ENCODE data around the gene PCMT1. TPM values are rescaled to one million over a fixed set of nuclear protein-coding genes. Genes with fewer than 3 reads are reported as not detected.

Gene PCMT1
- total and polyA plus RNA-seq, 2 experiments from 2014 or later = 110 to 126 TPM

DNA sequence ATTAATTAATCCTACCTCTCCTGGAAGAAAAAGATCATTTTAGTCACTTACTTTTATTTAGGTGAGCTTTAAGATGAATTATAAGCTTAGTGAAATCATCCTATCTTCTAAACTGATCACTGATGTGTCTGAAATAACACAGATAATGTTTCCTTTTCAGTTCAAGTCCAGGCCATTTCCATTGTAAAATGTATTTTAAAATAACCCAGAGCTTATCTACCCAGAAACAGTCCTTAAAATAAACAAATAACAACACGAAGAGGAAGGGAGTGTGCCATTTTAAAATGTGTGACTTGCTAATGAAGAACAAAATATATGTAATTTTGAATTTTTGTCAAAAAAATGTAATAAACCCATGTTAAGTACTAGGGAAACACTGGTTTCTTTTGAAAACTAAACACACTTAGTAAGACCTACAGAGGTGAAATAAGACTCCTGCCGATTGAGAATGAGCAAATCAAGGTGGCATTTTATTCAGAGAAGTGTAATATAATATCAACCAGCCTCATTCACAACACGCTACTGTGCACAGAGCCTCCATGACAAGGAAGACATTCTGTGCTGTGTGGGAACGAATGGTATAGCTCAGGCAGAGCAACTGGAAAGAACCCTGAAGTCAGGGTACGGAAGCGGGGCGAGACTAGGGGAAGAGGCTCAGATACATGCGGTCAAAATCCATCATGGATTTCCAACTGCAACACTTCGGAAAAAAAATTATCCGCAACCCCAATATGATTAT lies 106.9 kb downstream of the PCMT1 start:
- Histone ChIP-seq H3K9me3 (ENCODE audit: low read depth) (no peaks in the 10 kb centered on the region), H3K36me3 (replicated peaks; ENCODE audit: insufficient read depth, low read depth) (no peaks in the 10 kb centered on the region), H2AFZ (no peak overlapping the region), H3K4me1 (ENCODE audit: insufficient read depth) (peaks cover 34% of the 10 kb centered on the region), H4K20me1 (ENCODE audit: insufficient read depth, poor library complexity, severe bottlenecking) (no peaks in the 10 kb centered on the region), H3K4me3 (no peak overlapping the region), H3K79me2 (peaks cover 55% of the 10 kb centered on the region), H3K27me3 (no peaks in the 10 kb centered on the region), H3K27ac (peak overlapping the region; percentile 79), H3K9me2 (replicated peaks; ENCODE audit: insufficient read depth) (no peaks in the 10 kb centered on the region), H3K4me2 (peak overlapping the region; percentile 58)
- 87% methylated on average over 10 of the region's 10 CpGs for WGBS (ENCODE audit: low lambda C conversion rate, missing lambda C conversion rate)
- TF ChIP-seq, protein P1, sequence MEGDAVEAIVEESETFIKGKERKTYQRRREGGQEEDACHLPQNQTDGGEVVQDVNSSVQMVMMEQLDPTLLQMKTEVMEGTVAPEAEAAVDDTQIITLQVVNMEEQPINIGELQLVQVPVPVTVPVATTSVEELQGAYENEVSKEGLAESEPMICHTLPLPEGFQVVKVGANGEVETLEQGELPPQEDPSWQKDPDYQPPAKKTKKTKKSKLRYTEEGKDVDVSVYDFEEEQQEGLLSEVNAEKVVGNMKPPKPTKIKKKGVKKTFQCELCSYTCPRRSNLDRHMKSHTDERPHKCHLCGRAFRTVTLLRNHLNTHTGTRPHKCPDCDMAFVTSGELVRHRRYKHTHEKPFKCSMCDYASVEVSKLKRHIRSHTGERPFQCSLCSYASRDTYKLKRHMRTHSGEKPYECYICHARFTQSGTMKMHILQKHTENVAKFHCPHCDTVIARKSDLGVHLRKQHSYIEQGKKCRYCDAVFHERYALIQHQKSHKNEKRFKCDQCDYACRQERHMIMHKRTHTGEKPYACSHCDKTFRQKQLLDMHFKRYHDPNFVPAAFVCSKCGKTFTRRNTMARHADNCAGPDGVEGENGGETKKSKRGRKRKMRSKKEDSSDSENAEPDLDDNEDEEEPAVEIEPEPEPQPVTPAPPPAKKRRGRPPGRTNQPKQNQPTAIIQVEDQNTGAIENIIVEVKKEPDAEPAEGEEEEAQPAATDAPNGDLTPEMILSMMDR (IDR thresholded peaks at IDR 0.05; ENCODE audit: poor library complexity) = no peak
- TF ChIP-seq EZH2 (IDR thresholded peaks at IDR 0.05; ENCODE audit: borderline replicate concordance) = no peak
- TF ChIP-seq EZH2phosphoT487 (IDR thresholded peaks at IDR 0.05; ENCODE audit: low read depth, severe bottlenecking, unreplicated experiment) = no peak
- no peak for DNase-seq (ENCODE audit: low spot score)

DNA sequence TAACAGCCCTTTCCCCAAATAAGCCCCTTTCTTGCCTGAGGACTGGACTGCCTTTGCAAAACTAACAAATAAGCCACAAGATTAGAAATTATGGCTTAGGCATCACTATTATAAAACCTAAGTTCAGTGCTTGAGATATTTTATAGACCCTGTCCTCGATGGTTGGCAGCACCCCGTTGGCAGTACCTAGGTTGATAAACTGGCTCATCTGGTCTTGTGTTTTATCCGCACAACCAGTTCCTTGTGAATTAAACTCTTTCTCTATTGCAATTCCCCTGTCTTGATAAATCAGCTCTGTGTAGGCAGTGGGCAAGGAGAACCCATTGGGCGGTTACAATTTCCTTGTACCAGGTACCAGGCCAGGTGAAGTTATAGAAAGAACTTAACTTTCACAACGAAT lies 108.0 kb downstream of the PCMT1 start:
- H3K27ac ChIP-seq = no peak overlapping the region
- H3K9me2 ChIP-seq (replicated peaks; ENCODE audit: insufficient read depth) = no peaks in the 10 kb centered on the region
- peaks cover 38% of the 10 kb centered on the region for H3K4me1 ChIP-seq (ENCODE audit: insufficient read depth)
- H3K27me3 ChIP-seq = no peaks in the 10 kb centered on the region
- H3K79me2 ChIP-seq = peaks cover 67% of the 10 kb centered on the region
- no peak overlapping the region for H2AFZ ChIP-seq
- 96% methylated on average over 5 of the region's 5 CpGs for WGBS (ENCODE audit: low lambda C conversion rate, missing lambda C conversion rate)
- DNase-seq (ENCODE audit: low spot score) = no peak
- TF ChIP-seq, protein P1 (IDR thresholded peaks at IDR 0.05; ENCODE audit: poor library complexity) = no peak
- no peak for TF ChIP-seq EZH2phosphoT487 (IDR thresholded peaks at IDR 0.05; ENCODE audit: low read depth, severe bottlenecking, unreplicated experiment)
- no peak for TF ChIP-seq EZH2 (IDR thresholded peaks at IDR 0.05; ENCODE audit: borderline replicate concordance)
- H4K20me1 ChIP-seq (ENCODE audit: insufficient read depth, poor library complexity, severe bottlenecking) = no peaks in the 10 kb centered on the region
- no peaks in the 10 kb centered on the region for H3K36me3 ChIP-seq (replicated peaks; ENCODE audit: insufficient read depth, low read depth)
- no peaks in the 10 kb centered on the region for H3K9me3 ChIP-seq (ENCODE audit: low read depth)
- no peak overlapping the region for H3K4me3 ChIP-seq
- no peak overlapping the region for H3K4me2 ChIP-seq

DNA sequence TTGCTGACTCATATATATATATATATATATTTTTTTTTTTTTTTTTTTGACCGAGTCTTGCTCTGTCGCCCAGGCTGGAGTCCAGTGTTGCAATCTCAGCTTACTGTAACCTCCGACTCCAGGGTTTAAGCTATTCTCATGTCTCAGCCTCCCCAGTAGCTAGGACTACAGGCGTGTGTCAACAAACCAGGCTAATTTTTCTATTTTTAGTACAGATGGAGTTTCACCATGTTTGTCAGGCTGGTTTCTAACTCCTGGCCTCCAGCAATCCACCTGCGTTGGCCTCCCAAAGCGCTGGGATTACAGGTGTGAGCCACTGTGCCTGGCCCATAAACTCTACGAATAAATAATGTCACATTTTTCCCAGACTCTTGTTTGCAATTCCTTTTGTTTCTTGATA lies 109.8 kb downstream of the PCMT1 start:
- Histone ChIP-seq H3K9me2 (replicated peaks; ENCODE audit: insufficient read depth) (no peaks in the 10 kb centered on the region), H3K27ac (peak overlapping the region; percentile 69), H3K9me3 (ENCODE audit: low read depth) (no peaks in the 10 kb centered on the region), H3K27me3 (no peaks in the 10 kb centered on the region), H3K4me3 (no peak overlapping the region), H2AFZ (no peak overlapping the region), H4K20me1 (ENCODE audit: insufficient read depth, poor library complexity, severe bottlenecking) (no peaks in the 10 kb centered on the region), H3K4me1 (ENCODE audit: insufficient read depth) (peaks cover 38% of the 10 kb centered on the region), H3K4me2 (peak overlapping the region; percentile 43), H3K36me3 (replicated peaks; ENCODE audit: insufficient read depth, low read depth) (no peaks in the 10 kb centered on the region), H3K79me2 (peaks cover 56% of the 10 kb centered on the region)
- WGBS (ENCODE audit: low lambda C conversion rate, missing lambda C conversion rate) = 46% methylated on average over 7 of the region's 7 CpGs
- peak; percentile 68 for DNase-seq (ENCODE audit: low spot score)
- TF ChIP-seq, protein P1 (IDR thresholded peaks at IDR 0.05; ENCODE audit: poor library complexity) = no peak
- no peak for TF ChIP-seq EZH2phosphoT487 (IDR thresholded peaks at IDR 0.05; ENCODE audit: low read depth, severe bottlenecking, unreplicated experiment)
- no peak for TF ChIP-seq EZH2 (IDR thresholded peaks at IDR 0.05; ENCODE audit: borderline replicate concordance)

Data from hepatocyte (in vitro differentiated cells).